Endothelial cell of umbilical vein (primary cell): ENCODE results near the gene DLG3. TPM values are rescaled to one million over a fixed set of nuclear protein-coding genes. Genes with fewer than 3 reads are reported as not detected.

Experiments used
- BruUV-seq: library from RNA; stranded (reverse); fragments of 400-500 nt; replicated peaks from 2 replicates; lab custom pipeline; 2021; lab: Mats Ljungman, UMichigan
- CTCF ChIA-PET: fragments of 300-600, 350-600 bp; sonication (Branson Sonifier 250); formaldehyde crosslinking; loops from one replicate; lab custom pipeline; 2021; ENCODE audit warnings: antibody characterized with exemption, inconsistent platforms; lab: Charles Lee
- POLR2A ChIA-PET: fragments of 300-600, 350-600 bp; sonication (Branson Sonifier 250); formaldehyde crosslinking; loops from one replicate; lab custom pipeline; 2021; ENCODE audit warnings: antibody characterized with exemption, inconsistent platforms; lab: Charles Lee
- DNase-seq: peaks from one replicate; pipeline ENCODE4 v3.0.0-alpha.2; 2011; ENCODE audit warnings: low read depth, low spot score
- FAIRE-seq: peaks from 2 replicates; lab custom pipeline; 2011; peaks lifted over from hg19 to GRCh38; lab: Jason Lieb, UNC
- H2AFZ ChIP-seq: 2 replicates; pipeline ENCODE4 v1.6.0; 2012; ENCODE audit warnings: low read depth, low read length, control low read depth, inconsistent platforms
- H3K27ac ChIP-seq: 2 replicates; pipeline ENCODE4 v1.5.1; 2011; ENCODE audit warnings: low read depth, mild to moderate bottlenecking, control low read depth, low read length, moderate library complexity; ENCODE audit not compliant: insufficient read depth
- H3K27me3 ChIP-seq, 2 experiments: 2 replicates each; pipeline versions ENCODE4 v1.6.0 to v1.6.1; 2011; ENCODE audit warnings: low read length in 2 of 2, mixed read lengths in 1 of 2; ENCODE audit not compliant: control insufficient read depth in 2 of 2, insufficient read depth in 2 of 2
- H3K36me3 ChIP-seq, 2 experiments: 2 replicates in 1 of 2; 3 replicates in 1 of 2; pipeline ENCODE4 v1.5.1; 2011; ENCODE audit warnings: low read length in 2 of 2, mild to moderate bottlenecking in 1 of 2, moderate library complexity in 1 of 2; ENCODE audit not compliant: control insufficient read depth in 2 of 2, insufficient read depth in 2 of 2; ENCODE audit errors: extremely low read depth in 1 of 2
- H3K4me1 ChIP-seq: 3 replicates; pipeline ENCODE4 v1.5.1; 2011; ENCODE audit warnings: mild to moderate bottlenecking, low read length; ENCODE audit not compliant: control insufficient read depth, insufficient read depth; ENCODE audit errors: extremely low read depth
- H3K4me2 ChIP-seq: 2 replicates; pipeline ENCODE4 v1.6.1; 2011; ENCODE audit warnings: low read length, control low read depth, mixed read lengths; ENCODE audit not compliant: insufficient read depth
- H3K4me3 ChIP-seq, 3 experiments: fragments of 200-600 bp in 1 of 3; sonication (generic), shearing (Covaris generic) in 1 of 3; replicated peaks in 1 of 3; 2 replicates each; pipeline ENCODE4 v1.5.1; 2011 to 2016; ENCODE audit warnings: control low read depth in 3 of 3, low read length in 3 of 3, mild to moderate bottlenecking in 2 of 3, inconsistent platforms in 1 of 3, low read depth in 1 of 3, moderate library complexity in 1 of 3; ENCODE audit not compliant: insufficient read depth in 1 of 3
- H3K79me2 ChIP-seq: 2 replicates; pipeline ENCODE4 v1.6.0; 2012; ENCODE audit warnings: low read length, inconsistent platforms; ENCODE audit not compliant: control insufficient read depth, insufficient read depth
- H3K9ac ChIP-seq: replicated peaks from 2 replicates; pipeline ENCODE3; 2011; ENCODE audit warnings: low read length, control low read depth; ENCODE audit not compliant: insufficient read depth; ENCODE audit errors: extremely low read depth
- H3K9me1 ChIP-seq: replicated peaks from 3 replicates; pipeline ENCODE4 v1.6.0; 2011; ENCODE audit warnings: mild to moderate bottlenecking, low read length; ENCODE audit not compliant: control insufficient read depth, insufficient read depth; ENCODE audit errors: extremely low read depth
- H3K9me3 ChIP-seq: replicated peaks from 2 replicates; pipeline ENCODE4 v1.5.1; 2012; ENCODE audit warnings: low read length, inconsistent platforms; ENCODE audit not compliant: control insufficient read depth, insufficient read depth
- H4K20me1 ChIP-seq: replicated peaks from 2 replicates; pipeline ENCODE3; 2011; ENCODE audit warnings: mild to moderate bottlenecking, low read length; ENCODE audit not compliant: control insufficient read depth, insufficient read depth; ENCODE audit errors: extremely low read depth
- CTCF ChIP-seq, 2 donors: IDR thresholded peaks; 1 replicate in 1 of 2; 2 replicates in 1 of 2; pipeline ENCODE4 v1.5.1; 2011; ENCODE audit warnings: low read length in 2 of 2, mild to moderate bottlenecking in 2 of 2, moderate library complexity in 2 of 2, control low read depth in 1 of 2, inconsistent platforms in 1 of 2, low read depth in 1 of 2; ENCODE audit not compliant: insufficient read depth in 1 of 2; ENCODE audit errors: extremely low read depth in 1 of 2
- EZH2 ChIP-seq: IDR thresholded peaks from 2 replicates; pipeline ENCODE4 v1.6.1; 2012; ENCODE audit warnings: borderline replicate concordance, low read depth, mild to moderate bottlenecking, moderate library complexity, low read length, inconsistent platforms; ENCODE audit not compliant: severe bottlenecking
- FOS ChIP-seq: IDR thresholded peaks from 2 replicates; pipeline ENCODE4 v1.6.1; 2011; ENCODE audit warnings: mild to moderate bottlenecking, low read length, moderate library complexity, borderline replicate concordance; ENCODE audit not compliant: insufficient read depth
- GATA2 ChIP-seq: IDR thresholded peaks from 2 replicates; pipeline ENCODE4 v1.7.0; 2011; ENCODE audit warnings: low read depth, mild to moderate bottlenecking, moderate library complexity, mixed read lengths, low read length; ENCODE audit not compliant: insufficient read length, insufficient read depth
- JUN ChIP-seq: IDR thresholded peaks from 2 replicates; pipeline ENCODE4 v1.6.1; 2011; ENCODE audit warnings: borderline replicate concordance, low read depth; ENCODE audit not compliant: insufficient read length, insufficient read depth
- MAX ChIP-seq: IDR thresholded peaks from 2 replicates; pipeline ENCODE4 v1.6.1; 2011; ENCODE audit not compliant: insufficient read depth, insufficient read length
- MYC ChIP-seq: IDR thresholded peaks from one replicate; pipeline ENCODE4 v1.6.1; 2011; ENCODE audit warnings: mild to moderate bottlenecking, low read depth, low read length
- POLR2A ChIP-seq: IDR thresholded peaks from 2 replicates; pipeline ENCODE4 v1.6.1; 2012; ENCODE audit warnings: low read depth, mild to moderate bottlenecking, control low read depth, low read length
- POLR2AphosphoS5 ChIP-seq: IDR thresholded peaks from 2 replicates; pipeline ENCODE4 v1.6.1; 2012; ENCODE audit warnings: low read depth, mild to moderate bottlenecking, control low read depth, low read length, moderate library complexity; ENCODE audit not compliant: insufficient read depth
- dilution Hi-C: fragments of 300-500 bp; cut with MboI; formaldehyde crosslinking; loops from one replicate; pipeline ENCODE4 v1.15.0; 2019; ENCODE audit warnings: low sequenced_read_pairs; ENCODE audit not compliant: extremely low pct_ligation_motif_present
- intact Hi-C: fragments of 100-400 bp; cut with micrococcal nuclease; formaldehyde crosslinking; loops from one replicate; pipeline ENCODE4 v1.10.0; 2022
- polyA plus RNA-seq, 4 experiments: library from polyadenylated mRNA; depleted of rRNA in 3 of 4; stranded (reverse) in 3 of 4; unstranded in 1 of 4; fragments of >200 nt; gene quantifications; 2 replicates each; pipeline versions ENCODE4 v1.2.1 to v1.2.3, GENCODE V29; 2011 to 2012; ENCODE audit warnings: missing spikeins in 1 of 4
- total RNA-seq: library from RNA; stranded (reverse); gene quantifications from 2 replicates; pipeline ENCODE4 v1.2.3, GENCODE V29; 2021

DLG3 gene
- total and polyA plus RNA-seq, 2 donors (not counting 3 experiments of a cell fraction or from before 2014, with no cell fraction given), result 1.2 to 3.2 TPM

DNA sequence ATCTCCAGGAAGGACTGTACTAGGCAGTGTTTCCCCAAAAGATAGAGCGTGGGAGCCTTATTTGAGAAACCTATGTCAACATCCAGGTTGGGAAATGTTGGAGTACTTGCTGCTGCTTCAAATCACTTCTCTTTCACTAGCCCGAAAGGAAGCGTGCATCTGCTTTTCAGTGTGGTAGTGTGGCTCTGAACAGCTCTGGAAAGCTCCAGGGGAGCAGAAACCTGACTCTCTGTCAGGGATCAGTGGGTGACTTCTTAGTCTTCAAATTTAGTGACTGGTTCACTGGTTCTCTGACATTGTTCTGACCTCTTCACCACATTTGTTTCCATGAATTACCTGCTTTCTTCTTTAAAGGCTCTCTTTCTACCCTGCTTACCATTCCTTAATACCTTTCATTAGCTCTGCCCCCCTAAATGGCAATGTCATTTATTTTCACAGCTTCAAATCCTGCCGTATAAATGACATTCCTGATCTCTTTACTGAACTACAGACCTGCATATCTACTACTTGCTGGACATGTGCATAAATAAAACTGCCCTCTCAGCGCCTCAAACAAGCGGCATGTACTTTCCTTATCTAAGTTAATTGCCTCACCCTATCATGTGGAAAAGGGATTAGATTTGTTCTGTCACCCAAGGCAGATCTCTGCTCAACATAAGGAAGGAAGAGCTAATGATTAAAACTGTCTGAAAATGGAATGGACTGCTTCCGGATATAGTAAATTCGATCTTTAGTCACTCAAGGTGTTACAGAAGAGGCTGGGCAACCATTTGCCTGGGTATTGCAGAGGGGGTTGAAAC is 37.0 kb downstream of the DLG3 start:
- Histone ChIP-seq H3K27ac (no peak overlapping the region), H3K27me3 (no peaks in the 10 kb centered on the region), H3K4me1 (peaks cover 40% of the 10 kb centered on the region), H4K20me1 (no peaks in the 10 kb centered on the region), H3K4me2 (peak overlapping the region; percentile 17), H3K4me3 (no peak overlapping the region), H3K79me2 (no peaks in the 10 kb centered on the region), H3K36me3 (no peaks in the 10 kb centered on the region), H3K9me3 (no peaks in the 10 kb centered on the region), H3K9ac (no peak overlapping the region), H3K9me1 (no peaks in the 10 kb centered on the region), H2AFZ (peak overlapping the region; percentile 20)
- no peak for TF ChIP-seq FOS
- no peak for TF ChIP-seq CTCF (IDR thresholded peaks at IDR 0.05; ENCODE audit: extremely low read depth in 1 of 2, insufficient read depth in 1 of 2, low read depth in 1 of 2, low read length in 2 of 2)
- TF ChIP-seq JUN, result no peak
- no peak for TF ChIP-seq POLR2AphosphoS5
- TF ChIP-seq MYC, result no peak
- TF ChIP-seq EZH2, result no peak
- TF ChIP-seq MAX, result no peak
- TF ChIP-seq GATA2, result no peak
- no peak for TF ChIP-seq POLR2A
- POLR2A ChIA-PET, result no interaction called here
- FAIRE-seq, result peak; percentile 70
- peak; percentile 26 for DNase-seq
- CTCF ChIA-PET, result interaction anchor here (0.9 to 1.6 kb wide), 3 partner anchors 10 to 30 kb away, joined by 3 to 4 read pairs (median 3); no protein-coding TSS in a partner anchor
- intact Hi-C loops (no loop called here), dilution Hi-C loops (no loop called here)
- no TSS peak for BruUV-seq
